Duodenal mucosa (tissue), 2 donors: ENCODE data around the gene PLGRKT.
"Not testable (repeated sequence)": the region's sequence is repeated elsewhere in the genome, so short reads cannot be mapped to it uniquely, and the experiment has no call there.

Source experiments
- H3K27ac ChIP-seq: one replicate; pipeline ENCODE4 v1.7.0; 2013; ENCODE audit warnings: low read depth, low read length
- H3K27me3 ChIP-seq, 2 donors: one replicate each; pipeline ENCODE4 v1.7.0; 2013; ENCODE audit warnings: low read length in 2 of 2, control low read depth in 1 of 2; ENCODE audit not compliant: insufficient read depth in 2 of 2, control insufficient read depth in 1 of 2
- H3K36me3 ChIP-seq, 2 donors: one replicate each; pipeline ENCODE4 v1.7.0; 2013; ENCODE audit warnings: low read length in 2 of 2, control low read depth in 1 of 2; ENCODE audit not compliant: insufficient read depth in 2 of 2, control insufficient read depth in 1 of 2
- H3K4me1 ChIP-seq, 2 donors: one replicate each; pipeline ENCODE4 v1.7.0; 2013; ENCODE audit warnings: low read length in 2 of 2, control low read depth in 1 of 2; ENCODE audit not compliant: insufficient read depth in 2 of 2, control insufficient read depth in 1 of 2
- H3K4me3 ChIP-seq, 2 donors: one replicate each; pipeline ENCODE4 v1.7.0; 2013; ENCODE audit warnings: low read length in 2 of 2, low read depth in 1 of 2
- H3K9ac ChIP-seq, 2 donors: one replicate each; pipeline ENCODE4 v1.7.0; 2013; ENCODE audit warnings: low read length in 2 of 2, low read depth in 1 of 2
- H3K9me3 ChIP-seq, 2 donors: one replicate each; pipeline ENCODE4 v1.7.0; 2013; ENCODE audit warnings: low read length in 2 of 2, control low read depth in 1 of 2; ENCODE audit not compliant: control insufficient read depth in 1 of 2

The PLGRKT gene

DNA sequence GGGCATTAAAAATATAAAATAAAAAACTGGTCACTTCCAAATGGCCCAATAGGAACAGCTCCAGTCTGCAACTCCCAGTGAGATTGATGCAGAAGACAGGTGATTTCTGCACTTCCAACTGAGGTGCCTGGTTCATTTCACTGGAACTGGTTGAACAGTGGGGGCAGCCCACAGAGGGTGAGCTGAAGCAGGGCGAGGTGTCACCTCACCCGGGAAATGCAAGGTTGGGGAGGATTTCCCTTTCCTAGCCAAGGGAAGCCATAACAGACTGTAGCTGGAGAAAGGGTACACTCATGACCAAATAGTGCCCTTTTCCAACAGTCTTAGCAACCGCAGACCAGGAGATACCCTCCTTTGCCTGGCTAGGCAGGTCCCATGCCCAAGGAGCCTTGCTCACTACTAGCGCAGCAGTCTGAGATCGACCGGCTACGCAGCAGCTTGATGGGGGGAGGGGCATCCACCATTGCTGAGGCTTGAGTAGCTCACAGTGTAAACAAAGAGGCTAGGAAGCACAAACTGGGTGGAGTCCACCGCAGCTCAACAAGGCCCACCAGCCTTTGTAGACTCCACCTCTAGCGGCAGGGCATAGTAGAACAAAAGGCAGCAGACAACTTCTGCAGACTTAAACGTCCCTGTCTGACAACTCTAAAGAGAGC, 110.7 kb downstream of the PLGRKT start:
- Histone ChIP-seq H3K9ac (no peak overlapping the region), H3K4me3 (no peak overlapping the region), H3K4me1 (no peaks in the 10 kb centered on the region)

GRCh38 chr9:5326187-5326586, 111.5 kb downstream of the PLGRKT start:
- Histone ChIP-seq H3K27ac (no peak overlapping the region), H3K4me1 (no peaks in the 10 kb centered on the region), H3K4me3 (no peak overlapping the region), H3K9me3 (no peaks in the 10 kb centered on the region), H3K9ac (no peak overlapping the region), H3K36me3 (no peaks in the 10 kb centered on the region), H3K27me3 (no peaks in the 10 kb centered on the region)

More for the DNA sequence above, 110.7 kb downstream of the PLGRKT start:
- no peaks in the 10 kb centered on the region for H3K9me3 ChIP-seq
- no peak overlapping the region for H3K27ac ChIP-seq
- no peaks in the 10 kb centered on the region for H3K36me3 ChIP-seq
- H3K27me3 ChIP-seq, result no peaks in the 10 kb centered on the region

DNA sequence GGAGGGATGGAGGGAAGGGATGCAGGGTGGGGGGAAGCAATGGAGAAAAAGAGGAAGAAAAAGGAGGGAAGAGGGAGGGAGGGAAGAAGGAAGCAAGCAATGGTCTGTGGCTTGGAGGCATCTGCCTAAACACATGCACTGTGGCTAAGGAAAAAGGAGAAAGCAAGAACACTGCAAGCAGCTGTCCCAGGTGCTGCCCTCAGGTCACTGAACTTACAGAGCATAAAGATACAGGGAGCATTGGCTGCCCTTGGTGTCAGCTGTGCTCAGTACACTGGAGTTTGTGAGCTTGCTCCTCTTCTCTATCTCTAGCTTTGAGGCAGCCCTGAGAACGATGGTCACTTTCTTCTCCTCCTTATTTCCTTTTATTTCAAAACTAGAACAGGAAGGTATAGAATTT, 116.1 kb downstream of the PLGRKT start:
- not testable (repeated sequence) for H3K27me3 ChIP-seq, H3K4me3 ChIP-seq, H3K27ac ChIP-seq, H3K9me3 ChIP-seq, H3K36me3 ChIP-seq, H3K9ac ChIP-seq, H3K4me1 ChIP-seq

GRCh38 chr9:5321058-5321457, 116.7 kb downstream of the PLGRKT start:
- Histone ChIP-seq H3K27ac (no peak overlapping the region), H3K4me1 (no peaks in the 10 kb centered on the region), H3K9ac (no peak overlapping the region), H3K9me3 (peaks cover 0 to 5% of the 10 kb centered on the region in 2 donors), H3K4me3 (no peak overlapping the region), H3K36me3 (no peaks in the 10 kb centered on the region), H3K27me3 (no peaks in the 10 kb centered on the region)

DNA sequence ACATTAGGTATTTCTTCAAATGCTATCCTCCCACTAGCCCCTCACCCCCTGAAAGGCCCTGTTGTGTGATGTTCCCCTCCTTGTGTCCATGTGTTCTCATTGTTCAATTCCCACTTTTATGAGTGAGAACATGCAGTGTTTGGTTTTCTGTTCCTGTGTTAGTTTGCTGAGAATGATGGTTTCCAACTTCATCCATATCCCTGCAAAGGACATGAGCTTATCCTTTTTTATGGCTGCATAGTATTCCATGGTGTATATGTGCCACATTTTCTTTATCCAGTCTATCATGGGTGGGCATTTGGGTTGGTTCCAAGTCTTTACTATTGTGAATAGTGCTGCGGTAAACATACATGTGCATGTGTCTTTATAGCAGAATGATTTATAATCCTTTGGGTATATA, 121.3 kb downstream of the PLGRKT start:
- H3K9ac ChIP-seq, H3K4me3 ChIP-seq, H3K27ac ChIP-seq, H3K27me3 ChIP-seq, H3K4me1 ChIP-seq, H3K36me3 ChIP-seq: not testable (repeated sequence)
- H3K9me3 ChIP-seq, result peaks cover 5 to 17% of the 10 kb centered on the region in 2 donors

DNA sequence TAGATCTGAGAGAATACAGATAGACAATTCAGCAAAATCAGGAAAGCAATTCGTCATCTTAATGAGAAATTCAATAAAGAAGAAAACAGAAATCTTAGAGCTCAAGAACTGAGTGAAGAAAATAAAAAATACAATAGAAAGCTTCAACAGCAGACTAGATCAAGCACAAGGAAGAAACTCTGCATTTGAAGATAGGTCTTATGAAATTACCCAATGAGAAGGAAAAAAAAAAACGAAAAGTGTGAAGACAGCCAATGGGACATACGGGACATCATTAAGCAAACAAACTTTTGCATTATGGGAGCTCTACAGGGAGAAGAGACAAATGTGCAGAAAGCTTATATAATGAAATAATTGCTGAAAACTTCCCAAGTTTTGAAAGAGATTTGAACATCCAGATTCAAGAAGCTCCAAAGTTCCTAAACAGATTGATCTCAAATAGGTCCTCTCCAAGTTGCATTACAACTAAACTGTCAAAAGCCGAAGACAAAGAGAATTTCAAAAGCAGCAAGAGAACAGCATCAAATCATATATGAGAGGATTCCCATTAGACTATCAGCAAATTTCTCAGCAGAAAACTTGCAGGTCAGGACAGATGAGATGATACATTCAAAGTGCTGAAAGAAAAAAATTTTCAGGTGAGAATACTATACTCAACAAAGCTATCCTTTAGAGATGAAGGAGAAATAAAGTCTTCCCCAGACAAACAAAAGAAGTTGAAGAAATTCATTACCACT, 122.4 kb downstream of the PLGRKT start:
- Histone ChIP-seq H3K4me3 (no peak overlapping the region), H3K9me3 (peaks cover 5 to 17% of the 10 kb centered on the region in 2 donors), H3K27ac (no peak overlapping the region), H3K4me1 (no peaks in the 10 kb centered on the region), H3K27me3 (no peaks in the 10 kb centered on the region), H3K9ac (no peak overlapping the region), H3K36me3 (no peaks in the 10 kb centered on the region)

DNA sequence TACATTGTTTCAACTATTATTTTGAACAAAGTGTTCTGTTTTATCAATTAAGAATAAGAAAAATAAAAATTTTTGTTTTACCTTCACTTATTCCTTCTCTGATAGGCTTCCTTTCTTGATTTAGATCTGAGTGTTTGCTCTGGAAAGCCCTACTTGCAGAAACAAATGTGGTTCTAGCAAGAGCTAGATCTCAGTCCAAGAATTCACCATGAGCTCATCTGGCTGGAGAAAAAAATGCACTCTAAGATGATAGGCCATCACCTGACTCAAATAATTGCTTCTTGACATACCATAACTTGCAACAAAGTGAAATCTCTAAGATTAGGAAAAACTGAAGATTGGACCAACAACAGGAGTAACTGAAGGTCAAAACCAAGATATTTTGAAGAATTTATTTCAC, 126.9 kb downstream of the PLGRKT start:
- Histone ChIP-seq H3K27ac (no peak overlapping the region), H3K4me1 (no peaks in the 10 kb centered on the region), H3K9ac (no peak overlapping the region), H3K27me3 (peaks cover 0 to 6% of the 10 kb centered on the region in 2 donors), H3K9me3 (peaks cover 5 to 12% of the 10 kb centered on the region in 2 donors), H3K36me3 (no peaks in the 10 kb centered on the region), H3K4me3 (no peak overlapping the region)
